Loucy (cell line): ENCODE data around the gene PDGFRB.

ENCODE experiments used
- EZH2phosphoT487 ChIP-seq: fragments of 200-600 bp; IDR thresholded peaks from 2 replicates; pipeline ENCODE4 v1.6.1; 2018; ENCODE audit warnings: antibody characterized with exemption, mild to moderate bottlenecking, moderate library complexity, borderline replicate concordance
- TF ChIP-seq, protein P1 (sequence below): fragments of 200-600 bp; sonication (generic); conservative IDR thresholded peaks from 2 replicates; pipeline ENCODE4 v1.5.1; 2014; ENCODE audit warnings: mild to moderate bottlenecking, antibody characterized with exemption, low read length

DNA sequence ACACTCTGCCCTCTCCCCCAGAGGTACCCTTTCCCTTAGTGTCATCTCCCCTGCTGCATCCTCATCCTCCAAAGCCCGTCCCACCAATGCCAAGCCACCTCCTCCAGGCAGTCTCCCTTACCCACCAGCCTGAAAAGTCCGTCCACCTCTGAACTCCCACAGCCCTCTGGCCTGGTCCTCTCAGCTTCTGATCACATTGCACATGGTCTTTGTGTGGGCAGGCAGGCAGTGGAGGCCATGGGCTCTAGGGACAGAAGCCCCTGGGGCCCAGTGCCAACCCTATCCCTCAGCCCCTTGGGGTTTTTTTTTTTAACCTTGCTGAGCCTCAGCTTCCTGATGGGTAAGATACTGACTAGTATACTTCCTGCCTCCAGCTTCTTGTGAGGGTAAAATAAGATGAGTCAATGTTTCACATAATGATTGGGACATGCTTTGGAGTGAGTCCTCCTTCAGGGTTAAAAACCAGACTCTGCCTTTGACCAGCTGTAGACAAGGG, 88.7 kb downstream of the PDGFRB start:
- TF ChIP-seq, protein P1, sequence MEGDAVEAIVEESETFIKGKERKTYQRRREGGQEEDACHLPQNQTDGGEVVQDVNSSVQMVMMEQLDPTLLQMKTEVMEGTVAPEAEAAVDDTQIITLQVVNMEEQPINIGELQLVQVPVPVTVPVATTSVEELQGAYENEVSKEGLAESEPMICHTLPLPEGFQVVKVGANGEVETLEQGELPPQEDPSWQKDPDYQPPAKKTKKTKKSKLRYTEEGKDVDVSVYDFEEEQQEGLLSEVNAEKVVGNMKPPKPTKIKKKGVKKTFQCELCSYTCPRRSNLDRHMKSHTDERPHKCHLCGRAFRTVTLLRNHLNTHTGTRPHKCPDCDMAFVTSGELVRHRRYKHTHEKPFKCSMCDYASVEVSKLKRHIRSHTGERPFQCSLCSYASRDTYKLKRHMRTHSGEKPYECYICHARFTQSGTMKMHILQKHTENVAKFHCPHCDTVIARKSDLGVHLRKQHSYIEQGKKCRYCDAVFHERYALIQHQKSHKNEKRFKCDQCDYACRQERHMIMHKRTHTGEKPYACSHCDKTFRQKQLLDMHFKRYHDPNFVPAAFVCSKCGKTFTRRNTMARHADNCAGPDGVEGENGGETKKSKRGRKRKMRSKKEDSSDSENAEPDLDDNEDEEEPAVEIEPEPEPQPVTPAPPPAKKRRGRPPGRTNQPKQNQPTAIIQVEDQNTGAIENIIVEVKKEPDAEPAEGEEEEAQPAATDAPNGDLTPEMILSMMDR = no peak
- TF ChIP-seq EZH2phosphoT487 = no peak
